ENCODE results near the gene MBNL1.
A peak's percentile ranks its signal among the peaks of the same experiment; 100 is the strongest.
"Not testable (repeated sequence)": the region's sequence is repeated elsewhere in the genome, so short reads cannot be mapped to it uniquely, and the experiment has no call there.

Gene MBNL1

DNA sequence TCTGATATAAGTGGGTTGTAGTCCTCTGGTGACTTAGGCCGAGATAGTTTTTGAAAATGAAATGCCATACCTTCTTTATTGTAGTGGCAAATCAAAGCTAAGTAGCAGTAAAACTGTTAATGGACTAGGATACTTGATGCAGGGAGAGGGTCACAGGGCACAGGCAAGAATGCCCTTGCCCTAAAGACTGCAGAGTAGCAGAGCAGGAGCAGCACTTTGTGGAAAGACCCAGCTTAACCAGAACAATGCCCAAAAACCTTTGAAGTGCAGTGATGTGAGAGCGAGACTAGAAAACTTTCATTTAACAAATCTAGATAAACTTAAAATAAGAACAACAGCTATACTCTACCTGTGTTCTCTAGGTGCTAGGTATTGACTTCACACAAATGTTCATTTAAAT is 121.9 kb downstream of the MBNL1 start:
- no CpG with 5 or more reads among the region's 2 CpGs for WGBS, 2 experiments (ENCODE audit: insufficient coverage in 2 of 2)
- Histone ChIP-seq H3K4me1 (ENCODE audit: control insufficient read depth, insufficient read depth, low read length, poor library complexity, severe bottlenecking) (peaks cover 18% of the 10 kb centered on the region), H3K4me3 (ENCODE audit: extremely low read depth, insufficient read depth, low read length, poor library complexity, severe bottlenecking) (no peak overlapping the region), H3K27ac (ENCODE audit: low read depth, low read length, severe bottlenecking) (no peak overlapping the region), H3K36me3 (ENCODE audit: control insufficient read depth, insufficient read depth, low read length) (no peaks in the 10 kb centered on the region), H3K9me3 (ENCODE audit: control insufficient read depth, low read length) (no peaks in the 10 kb centered on the region)

- no CpG with 5 or more reads among the region's 1 CpG for WGBS, 2 experiments (ENCODE audit: insufficient coverage in 2 of 2)
- H3K9me3 ChIP-seq (ENCODE audit: control insufficient read depth, low read length) = no peaks in the 10 kb centered on the region
- peaks cover 18% of the 10 kb centered on the region for H3K4me1 ChIP-seq (ENCODE audit: control insufficient read depth, insufficient read depth, low read length, poor library complexity, severe bottlenecking)
- H3K36me3 ChIP-seq (ENCODE audit: control insufficient read depth, insufficient read depth, low read length) = peaks cover 4% of the 10 kb centered on the region
- peak overlapping the region; percentile 24 for H3K27ac ChIP-seq (ENCODE audit: low read depth, low read length, severe bottlenecking)
- H3K4me3 ChIP-seq (ENCODE audit: extremely low read depth, insufficient read depth, low read length, poor library complexity, severe bottlenecking) = no peak overlapping the region
Observed at GRCh38 chr3:152391671-152392070, 122.9 kb downstream of the MBNL1 start.

DNA sequence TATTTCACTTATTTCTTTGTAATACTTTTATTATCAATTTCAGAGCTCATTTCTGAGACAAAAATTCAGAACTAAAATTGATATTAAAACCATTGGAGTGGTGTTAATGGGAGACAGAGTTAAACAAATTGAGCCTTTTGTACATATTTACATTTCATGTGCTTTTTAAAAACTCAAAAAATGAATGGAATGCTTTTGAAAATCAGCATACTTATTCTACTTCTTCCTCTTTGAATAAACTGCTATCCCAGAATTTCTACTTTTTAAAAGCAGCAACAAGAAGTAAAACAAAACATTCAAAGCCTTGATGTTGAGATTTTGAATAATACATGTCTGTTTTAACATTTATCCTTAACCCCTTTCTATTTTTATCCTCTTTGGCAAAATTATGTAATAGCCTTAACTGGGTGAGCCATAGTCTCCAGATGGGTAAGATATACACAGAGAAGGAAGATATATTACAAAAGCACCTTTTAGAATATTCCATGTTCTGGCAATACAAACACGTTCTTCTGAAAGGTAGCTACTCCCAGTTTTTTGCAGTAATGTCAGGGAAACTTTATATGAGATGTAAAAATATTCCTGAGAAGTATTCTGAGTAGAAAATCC is 123.6 kb downstream of the MBNL1 start:
- Histone ChIP-seq H3K4me1 (ENCODE audit: control insufficient read depth, insufficient read depth, low read length, poor library complexity, severe bottlenecking) (peaks cover 18% of the 10 kb centered on the region), H3K36me3 (ENCODE audit: control insufficient read depth, insufficient read depth, low read length) (peaks cover 4% of the 10 kb centered on the region), H3K27ac (ENCODE audit: low read depth, low read length, severe bottlenecking) (no peak overlapping the region), H3K9me3 (ENCODE audit: control insufficient read depth, low read length) (no peaks in the 10 kb centered on the region), H3K4me3 (ENCODE audit: extremely low read depth, insufficient read depth, low read length, poor library complexity, severe bottlenecking) (no peak overlapping the region)
- WGBS, 2 experiments (ENCODE audit: insufficient coverage in 2 of 2) = 100% methylated on average over 1 of the region's 1 CpG; no CpG with 5 or more reads in 1 of the 2 experiments

GRCh38 chr3:152394246-152394645 is 125.5 kb downstream of the MBNL1 start:
- 100% methylated on average over 1 of the region's 1 CpG; no CpG with 5 or more reads in 1 of the 2 experiments for WGBS, 2 experiments (ENCODE audit: insufficient coverage in 2 of 2)
- Histone ChIP-seq H3K4me3 (ENCODE audit: extremely low read depth, insufficient read depth, low read length, poor library complexity, severe bottlenecking) (no peak overlapping the region), H3K4me1 (ENCODE audit: control insufficient read depth, insufficient read depth, low read length, poor library complexity, severe bottlenecking) (peaks cover 20% of the 10 kb centered on the region), H3K9me3 (ENCODE audit: control insufficient read depth, low read length) (no peaks in the 10 kb centered on the region), H3K27ac (ENCODE audit: low read depth, low read length, severe bottlenecking) (no peak overlapping the region), H3K36me3 (ENCODE audit: control insufficient read depth, insufficient read depth, low read length) (peaks cover 4% of the 10 kb centered on the region)

DNA sequence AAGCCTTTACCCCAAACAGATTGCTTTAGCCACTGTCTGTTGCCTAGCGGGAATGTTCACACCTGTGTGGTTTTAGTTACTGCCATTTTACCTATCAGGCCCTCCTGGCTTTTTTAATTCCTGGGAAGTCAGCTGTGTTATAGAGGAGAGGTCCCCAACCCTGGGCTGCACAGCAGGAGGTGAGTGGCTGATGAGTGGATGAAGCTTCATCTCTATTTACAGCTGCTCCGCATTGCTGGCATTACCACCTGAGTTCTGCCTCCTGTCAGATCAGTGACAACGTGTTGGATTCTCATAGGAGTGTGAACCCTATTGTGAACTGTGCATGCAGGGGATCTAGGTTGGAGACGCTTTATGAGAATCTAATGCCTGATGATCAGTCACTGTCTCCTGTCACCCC is 127.0 kb downstream of the MBNL1 start:
- no peak overlapping the region for H3K4me3 ChIP-seq (ENCODE audit: extremely low read depth, insufficient read depth, low read length, poor library complexity, severe bottlenecking)
- no peaks in the 10 kb centered on the region for H3K9me3 ChIP-seq (ENCODE audit: control insufficient read depth, low read length)
- peaks cover 20% of the 10 kb centered on the region for H3K4me1 ChIP-seq (ENCODE audit: control insufficient read depth, insufficient read depth, low read length, poor library complexity, severe bottlenecking)
- WGBS, 2 experiments (ENCODE audit: insufficient coverage in 2 of 2) = 85 to 92% methylated on average over 2 of the region's 4 CpGs
- no peak overlapping the region for H3K27ac ChIP-seq (ENCODE audit: low read depth, low read length, severe bottlenecking)
- H3K36me3 ChIP-seq (ENCODE audit: control insufficient read depth, insufficient read depth, low read length) = peaks cover 9% of the 10 kb centered on the region

GRCh38 chr3:152396867-152397266 is 128.1 kb downstream of the MBNL1 start:
- Histone ChIP-seq H3K4me3 (ENCODE audit: extremely low read depth, insufficient read depth, low read length, poor library complexity, severe bottlenecking) (no peak overlapping the region), H3K4me1 (ENCODE audit: control insufficient read depth, insufficient read depth, low read length, poor library complexity, severe bottlenecking) (peaks cover 9% of the 10 kb centered on the region), H3K9me3 (ENCODE audit: control insufficient read depth, low read length) (no peaks in the 10 kb centered on the region), H3K36me3 (ENCODE audit: control insufficient read depth, insufficient read depth, low read length) (peaks cover 9% of the 10 kb centered on the region), H3K27ac (ENCODE audit: low read depth, low read length, severe bottlenecking) (no peak overlapping the region)

DNA sequence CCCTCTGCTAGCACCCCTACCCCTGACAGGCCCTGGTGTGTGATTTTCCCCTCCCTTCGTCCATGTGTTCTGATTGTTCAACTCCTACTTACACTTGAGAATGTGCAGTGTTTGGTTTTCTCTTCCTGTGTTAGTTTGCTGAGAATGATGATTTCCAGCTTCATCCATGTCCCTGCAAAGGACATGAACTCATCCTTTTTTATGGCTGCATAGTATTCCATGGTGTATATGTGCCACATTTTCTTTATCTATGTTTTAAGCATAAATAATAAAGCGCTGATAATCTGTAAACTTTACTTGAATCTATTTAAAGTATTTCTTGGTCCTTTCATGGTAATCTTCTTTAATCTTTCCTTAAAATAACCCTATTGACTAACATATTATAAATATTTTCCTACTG is 128.6 kb downstream of the MBNL1 start:
- H3K4me1 ChIP-seq (ENCODE audit: control insufficient read depth, insufficient read depth, low read length, poor library complexity, severe bottlenecking); H3K9me3 ChIP-seq (ENCODE audit: control insufficient read depth, low read length); H3K36me3 ChIP-seq (ENCODE audit: control insufficient read depth, insufficient read depth, low read length); H3K27ac ChIP-seq (ENCODE audit: low read depth, low read length, severe bottlenecking); H3K4me3 ChIP-seq (ENCODE audit: extremely low read depth, insufficient read depth, low read length, poor library complexity, severe bottlenecking): not testable (repeated sequence)
- no CpG with 5 or more reads among the region's 2 CpGs for WGBS, 2 experiments (ENCODE audit: insufficient coverage in 2 of 2)

- H3K36me3 ChIP-seq (ENCODE audit: control insufficient read depth, insufficient read depth, low read length) = peaks cover 9% of the 10 kb centered on the region
- H3K9me3 ChIP-seq (ENCODE audit: control insufficient read depth, low read length) = no peaks in the 10 kb centered on the region
- peaks cover 3% of the 10 kb centered on the region for H3K4me1 ChIP-seq (ENCODE audit: control insufficient read depth, insufficient read depth, low read length, poor library complexity, severe bottlenecking)
- H3K4me3 ChIP-seq (ENCODE audit: extremely low read depth, insufficient read depth, low read length, poor library complexity, severe bottlenecking) = no peak overlapping the region
- H3K27ac ChIP-seq (ENCODE audit: low read depth, low read length, severe bottlenecking) = peak overlapping the region; percentile 23
Observed at GRCh38 chr3:152398495-152398894, 129.8 kb downstream of the MBNL1 start.

- Histone ChIP-seq H3K9me3 (ENCODE audit: control insufficient read depth, low read length) (no peaks in the 10 kb centered on the region), H3K4me3 (ENCODE audit: extremely low read depth, insufficient read depth, low read length, poor library complexity, severe bottlenecking) (no peak overlapping the region), H3K4me1 (ENCODE audit: control insufficient read depth, insufficient read depth, low read length, poor library complexity, severe bottlenecking) (peaks cover 3% of the 10 kb centered on the region), H3K36me3 (ENCODE audit: control insufficient read depth, insufficient read depth, low read length) (peaks cover 9% of the 10 kb centered on the region), H3K27ac (ENCODE audit: low read depth, low read length, severe bottlenecking) (no peak overlapping the region)
Observed at GRCh38 chr3:152399374-152399773, 130.6 kb downstream of the MBNL1 start.

DNA sequence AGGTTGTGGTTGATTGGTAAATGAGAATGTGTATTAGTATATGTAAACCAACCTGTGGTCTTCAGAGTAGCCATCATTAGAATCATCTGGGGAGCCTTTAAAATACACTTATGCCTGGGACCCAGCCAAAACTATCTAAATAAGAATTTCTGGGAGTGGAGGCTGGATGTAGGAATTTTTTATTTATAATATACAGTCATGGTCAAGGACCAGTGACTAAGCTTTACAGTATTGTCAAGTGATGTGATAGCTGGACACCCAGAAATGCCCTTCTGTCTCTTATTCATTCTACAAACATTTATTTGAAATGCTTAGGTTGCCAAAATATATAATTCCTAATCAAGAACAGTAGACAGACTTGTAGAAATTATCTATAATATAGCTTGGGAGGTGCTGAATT is 132.2 kb downstream of the MBNL1 start:
- H3K4me1 ChIP-seq (ENCODE audit: control insufficient read depth, insufficient read depth, low read length, poor library complexity, severe bottlenecking) = peaks cover 3% of the 10 kb centered on the region
- H3K27ac ChIP-seq (ENCODE audit: low read depth, low read length, severe bottlenecking) = no peak overlapping the region
- H3K4me3 ChIP-seq (ENCODE audit: extremely low read depth, insufficient read depth, low read length, poor library complexity, severe bottlenecking) = no peak overlapping the region
- peaks cover 9% of the 10 kb centered on the region for H3K36me3 ChIP-seq (ENCODE audit: control insufficient read depth, insufficient read depth, low read length)
- no peaks in the 10 kb centered on the region for H3K9me3 ChIP-seq (ENCODE audit: control insufficient read depth, low read length)

- H3K36me3 ChIP-seq (ENCODE audit: control insufficient read depth, insufficient read depth, low read length) = peaks cover 6% of the 10 kb centered on the region
- H3K4me1 ChIP-seq (ENCODE audit: control insufficient read depth, insufficient read depth, low read length, poor library complexity, severe bottlenecking) = peaks cover 3% of the 10 kb centered on the region
- H3K4me3 ChIP-seq (ENCODE audit: extremely low read depth, insufficient read depth, low read length, poor library complexity, severe bottlenecking) = no peak overlapping the region
- no peak overlapping the region for H3K27ac ChIP-seq (ENCODE audit: low read depth, low read length, severe bottlenecking)
- 60% methylated on average over 1 of the region's 5 CpGs; no CpG with 5 or more reads in 1 of the 2 experiments for WGBS, 2 experiments (ENCODE audit: insufficient coverage in 2 of 2)
- no peaks in the 10 kb centered on the region for H3K9me3 ChIP-seq (ENCODE audit: control insufficient read depth, low read length)
Observed at GRCh38 chr3:152402695-152403451, 134.1 kb downstream of the MBNL1 start.

All from mesodermal cell (in vitro differentiated cells).